ENCODE data around the gene TTLL8. TPM values are rescaled to one million over a fixed set of nuclear protein-coding genes. Genes with fewer than 3 reads are reported as not detected.

The TTLL8 gene
- total and polyA plus RNA-seq, 2 of the 8 experiments (the other 6 are each of a cell fraction or from before 2014, with no cell fraction given) = not detected

GRCh38 chr22:50046481-50047245 lies 11.4 kb downstream of the TTLL8 start:
- Histone ChIP-seq H3K79me2 (ENCODE audit: control insufficient read depth in 1 of 2, insufficient read depth in 2 of 2, low read length in 2 of 2) (no peaks in the 10 kb centered on the region), H3K18ac (ENCODE audit: extremely low read depth, low read length) (no peak overlapping the region), H3K23me2 (ENCODE audit: low read depth, low read length) (no peaks in the 10 kb centered on the region), H4K8ac (ENCODE audit: extremely low read depth, insufficient read depth, low read length) (peak overlapping the region; percentile 11; the same call in 1 of the 2 replicates), H3K27me3 (replicated peaks in 1 of 4; ENCODE audit: control insufficient read depth in 3 of 4, extremely low read depth in 1 of 4, insufficient read depth in 3 of 4, low read length in 3 of 4) (no peaks in the 10 kb centered on the region), H4K91ac (replicated peaks; ENCODE audit: insufficient read length, low read length) (no peak overlapping the region), H2BK120ac (replicated peaks; ENCODE audit: low read depth, low read length) (no peak overlapping the region), H2AK5ac (ENCODE audit: low read depth, low read length) (no peak overlapping the region), H3K27ac (ENCODE audit: low read depth, low read length) (no peak overlapping the region), H3K4ac (replicated peaks; ENCODE audit: insufficient read length, low read depth, low read length) (no peak overlapping the region), H2BK15ac (ENCODE audit: low read length) (no peak overlapping the region), H2BK20ac (ENCODE audit: low read length) (no peak overlapping the region), H2BK12ac (ENCODE audit: low read depth, low read length) (no peak overlapping the region), H3K4me2 (ENCODE audit: insufficient read depth in 1 of 2, low read depth in 2 of 2, low read length in 2 of 2) (no peak overlapping the region), H3K4me3 (ENCODE audit: extremely low read depth in 1 of 4, insufficient read depth in 2 of 4, low read depth in 3 of 4, low read length in 4 of 4) (no peak overlapping the region), H3K14ac (ENCODE audit: insufficient read length) (no peak overlapping the region), H4K20me1 (replicated peaks in 1 of 2; ENCODE audit: control insufficient read depth in 1 of 2, insufficient read depth in 2 of 2, low read length in 2 of 2) (no peaks in the 10 kb centered on the region), H2BK5ac (ENCODE audit: low read depth, low read length) (no peak overlapping the region), H3K4me1 (replicated peaks in 1 of 4; ENCODE audit: control insufficient read depth in 3 of 4, insufficient read depth in 4 of 4, low read length in 3 of 4) (no peaks in the 10 kb centered on the region; a peak in 1 of 7 replicates), H3K79me1 (ENCODE audit: low read depth, low read length) (no peaks in the 10 kb centered on the region), H2AFZ (ENCODE audit: low read length) (no peak overlapping the region), H3K36me3 (ENCODE audit: control insufficient read depth in 2 of 4, insufficient read depth in 4 of 4, low read length in 3 of 4) (no peaks in the 10 kb centered on the region), H3K9me3 (ENCODE audit: insufficient read depth in 2 of 2, low read depth in 1 of 2, low read length in 1 of 2) (no peaks in the 10 kb centered on the region), H3K23ac (ENCODE audit: insufficient read length) (no peak overlapping the region), H3K9ac (replicated peaks in 1 of 4; ENCODE audit: extremely low read depth in 1 of 4, low read depth in 3 of 4, low read length in 3 of 4) (no peak overlapping the region), H4K5ac (ENCODE audit: insufficient read length, low read depth, low read length) (no peak overlapping the region), H3K56ac (replicated peaks; ENCODE audit: insufficient read length, low read depth, low read length) (no peak overlapping the region)
- ChIA-PET POLR2A (ENCODE audit: partially characterized antibody) (no interaction called here), CTCF (ENCODE audit: partially characterized antibody) (interaction anchor here (0.8 to 2.5 kb wide), 3 partner anchors 10 to 16 kb away, joined by 3 to 8 read pairs (median 3); no protein-coding TSS in a partner anchor)
- DNase-seq (ENCODE audit: low read depth in 1 of 2, low spot score in 2 of 2) = no peak
- 94% methylated on average over 19 of the region's 27 CpGs; no CpG with 5 or more reads in 1 of the 2 experiments for WGBS, 2 experiments (ENCODE audit: extremely low coverage in 1 of 2, insufficient coverage in 1 of 2, insufficient read length in 1 of 2, insufficient replicate concordance in 2 of 2, low coverage in 1 of 2, low lambda C conversion rate in 2 of 2, missing lambda C conversion rate in 1 of 2)
- TF ChIP-seq SIRT6 (IDR thresholded peaks at IDR 0.05; ENCODE audit: low read length) = no peak
- FAIRE-seq = no peak

Measured in H1 (cell line).